Measurements from ENCODE around the gene PPEF2. TPM values are rescaled to one million over a fixed set of nuclear protein-coding genes. Genes with fewer than 3 reads are reported as not detected.
A peak's percentile ranks its signal among the peaks of the same experiment; 100 is the strongest.

PPEF2 gene
- total and polyA plus RNA-seq, 2 experiments from 2014 or later = not detected

- DNase-seq (ENCODE audit: low spot score) = peak; percentile 42
- H3K27me3 ChIP-seq (ENCODE audit: insufficient read depth) = no peaks in the 10 kb centered on the region
- H3K4me3 ChIP-seq = no peak overlapping the region
- peaks cover 7% of the 10 kb centered on the region for H3K27me3 Mint-ChIP-seq (ENCODE audit: insufficient read depth, low read depth, poor library complexity)
- H3K4me1 ChIP-seq (ENCODE audit: insufficient read depth) = peaks cover 19% of the 10 kb centered on the region
- H3K36me3 ChIP-seq (ENCODE audit: insufficient read depth) = no peaks in the 10 kb centered on the region
- no peaks in the 10 kb centered on the region for H3K36me3 Mint-ChIP-seq (ENCODE audit: low read depth)
- H3K9me3 Mint-ChIP-seq = no peaks in the 10 kb centered on the region
- H3K27ac ChIP-seq (ENCODE audit: low read depth) = no peak overlapping the region; the same call in 1 of the 2 replicates
- H3K4me3 Mint-ChIP-seq = no peak overlapping the region
- H4K20me1 ChIP-seq (replicated peaks; ENCODE audit: insufficient read depth) = no peaks in the 10 kb centered on the region
- peak overlapping the region; percentile 74 for H3K27ac Mint-ChIP-seq
- peaks cover 22% of the 10 kb centered on the region for H3K4me1 Mint-ChIP-seq
- ATAC-seq = peak; percentile 61
- no peaks in the 10 kb centered on the region; the same call in 1 of the 2 replicates for H3F3A ChIP-seq (replicated peaks; ENCODE audit: low read depth)
- no peak for TF ChIP-seq POLR2AphosphoS5 (IDR thresholded peaks at IDR 0.05; ENCODE audit: low read depth)
- TF ChIP-seq CREB1 (CRISPR knock-in tag; IDR thresholded peaks at IDR 0.05; ENCODE audit: low read depth) = no peak
- TF ChIP-seq JUNB (IDR thresholded peaks at IDR 0.05; ENCODE audit: unreplicated experiment) = no peak
- no peak for TF ChIP-seq EZH2 (IDR thresholded peaks at IDR 0.05; ENCODE audit: low read depth, unreplicated experiment)
- no peak for TF ChIP-seq STAT1 (IDR thresholded peaks at IDR 0.05; ENCODE audit: unreplicated experiment)
- peak in 1 of 2 experiments; percentile 19; a peak in 1 of 4 replicates for TF ChIP-seq CTCF (conservative IDR thresholded peaks at IDR 0.05; ENCODE audit: low read depth in 2 of 2)
- H3K79me2 ChIP-seq (replicated peaks; ENCODE audit: insufficient read depth) = no peaks in the 10 kb centered on the region
- H2AFZ ChIP-seq = no peak overlapping the region; the same call in 1 of the 2 replicates
- H3K9me2 ChIP-seq (ENCODE audit: insufficient read depth) = no peaks in the 10 kb centered on the region
- H3K4me2 ChIP-seq = no peak overlapping the region
Observed at GRCh38 chr4:75849461-75849860, 52.8 kb downstream of the PPEF2 start.

- H3K9me2 ChIP-seq (ENCODE audit: insufficient read depth) = no peaks in the 10 kb centered on the region
- no peaks in the 10 kb centered on the region for H3K79me2 ChIP-seq (replicated peaks; ENCODE audit: insufficient read depth)
- no peaks in the 10 kb centered on the region for H3K27me3 ChIP-seq (ENCODE audit: insufficient read depth)
- H3K27me3 Mint-ChIP-seq (ENCODE audit: insufficient read depth, low read depth, poor library complexity) = peaks cover 7% of the 10 kb centered on the region
- peaks cover 26% of the 10 kb centered on the region for H3K4me1 Mint-ChIP-seq
- no peak overlapping the region for H3K27ac Mint-ChIP-seq
- H4K20me1 ChIP-seq (replicated peaks; ENCODE audit: insufficient read depth) = no peaks in the 10 kb centered on the region
- no peak overlapping the region for H3K27ac ChIP-seq (ENCODE audit: low read depth)
- no peaks in the 10 kb centered on the region for H3K9me3 Mint-ChIP-seq
- H2AFZ ChIP-seq = no peak overlapping the region
- H3K36me3 ChIP-seq (ENCODE audit: insufficient read depth) = no peaks in the 10 kb centered on the region
- no peak overlapping the region for H3K4me2 ChIP-seq
- H3K4me3 ChIP-seq = no peak overlapping the region
- H3K4me3 Mint-ChIP-seq = no peak overlapping the region
- H3K4me1 ChIP-seq (ENCODE audit: insufficient read depth) = peaks cover 19% of the 10 kb centered on the region
- ATAC-seq (no peak), DNase-seq (ENCODE audit: low spot score) (no peak)
- no peaks in the 10 kb centered on the region; the same call in 1 of the 2 replicates for H3F3A ChIP-seq (replicated peaks; ENCODE audit: low read depth)
- no peaks in the 10 kb centered on the region for H3K36me3 Mint-ChIP-seq (ENCODE audit: low read depth)
- TF ChIP-seq ZNF114 (CRISPR knock-in tag; IDR thresholded peaks at IDR 0.05) (no peak), POLR2AphosphoS5 (IDR thresholded peaks at IDR 0.05; ENCODE audit: low read depth) (no peak), JUNB (IDR thresholded peaks at IDR 0.05; ENCODE audit: unreplicated experiment) (no peak), STAT1 (IDR thresholded peaks at IDR 0.05; ENCODE audit: unreplicated experiment) (no peak), CREB1 (CRISPR knock-in tag; IDR thresholded peaks at IDR 0.05; ENCODE audit: low read depth) (no peak), NANOG (IDR thresholded peaks at IDR 0.05; ENCODE audit: borderline replicate concordance) (no peak), EZH2 (IDR thresholded peaks at IDR 0.05; ENCODE audit: low read depth, unreplicated experiment) (no peak), REST (IDR thresholded peaks at IDR 0.05; ENCODE audit: unreplicated experiment) (no peak), ZNF331 (CRISPR knock-in tag; IDR thresholded peaks at IDR 0.05; ENCODE audit: low read depth) (no peak), CTCF (conservative IDR thresholded peaks at IDR 0.05; ENCODE audit: low read depth in 2 of 2) (no peak), EZH2phosphoT487 (IDR thresholded peaks at IDR 0.05; ENCODE audit: unreplicated experiment) (no peak)
- TF ChIP-seq, protein P1, sequence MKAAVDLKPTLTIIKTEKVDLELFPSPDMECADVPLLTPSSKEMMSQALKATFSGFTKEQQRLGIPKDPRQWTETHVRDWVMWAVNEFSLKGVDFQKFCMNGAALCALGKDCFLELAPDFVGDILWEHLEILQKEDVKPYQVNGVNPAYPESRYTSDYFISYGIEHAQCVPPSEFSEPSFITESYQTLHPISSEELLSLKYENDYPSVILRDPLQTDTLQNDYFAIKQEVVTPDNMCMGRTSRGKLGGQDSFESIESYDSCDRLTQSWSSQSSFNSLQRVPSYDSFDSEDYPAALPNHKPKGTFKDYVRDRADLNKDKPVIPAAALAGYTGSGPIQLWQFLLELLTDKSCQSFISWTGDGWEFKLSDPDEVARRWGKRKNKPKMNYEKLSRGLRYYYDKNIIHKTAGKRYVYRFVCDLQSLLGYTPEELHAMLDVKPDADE (IDR thresholded peaks at IDR 0.05) = no peak
Observed at GRCh38 chr4:75848891-75849290, 53.4 kb downstream of the PPEF2 start.
